Uterus (tissue), 4 donors: Measurements from ENCODE around the gene TRIM54. TPM values are rescaled to one million over a fixed set of nuclear protein-coding genes. Genes with fewer than 3 reads are reported as not detected.

Source experiments
- DNase-seq, 2 donors: peaks; one replicate each; pipeline ENCODE4 v3.0.0-alpha.2; 2019 to 2020
- H3K27ac ChIP-seq, 2 donors: fragments of 200-600 bp; sonication (generic); 1 replicate in 1 of 2; 2 replicates in 1 of 2; pipeline ENCODE4 v1.5.1; 2016 to 2018
- H3K27me3 ChIP-seq, 2 donors: fragments of 200-600 bp; sonication (generic); one replicate each; pipeline ENCODE4 v1.5.1; 2018 to 2019; ENCODE audit warnings: control low read depth in 1 of 2
- H3K36me3 ChIP-seq, 2 donors: fragments of 200-600 bp; sonication (generic); one replicate each; pipeline ENCODE4 v1.5.1; 2019; ENCODE audit warnings: control low read depth in 1 of 2
- H3K4me1 ChIP-seq, 2 donors: fragments of 200-600 bp; sonication (generic); one replicate each; pipeline ENCODE4 v1.5.1; 2018 to 2019; ENCODE audit warnings: control low read depth in 1 of 2
- H3K4me3 ChIP-seq, 2 donors: fragments of 200-600 bp; sonication (generic); 1 replicate in 1 of 2; 2 replicates in 1 of 2; pipeline ENCODE4 v1.5.1; 2018 to 2019; ENCODE audit warnings: mild to moderate bottlenecking in 1 of 2
- H3K9me3 ChIP-seq, 2 donors: fragments of 200-600 bp; sonication (generic); one replicate each; pipeline ENCODE4 v1.5.1; 2019; ENCODE audit warnings: control low read depth in 1 of 2
- POLR2A ChIP-seq, 2 donors: fragments of 450-650 bp; IDR thresholded peaks; one replicate each; pipeline ENCODE4 v1.6.1; 2016; ENCODE audit warnings: antibody characterized with exemption in 2 of 2, mild to moderate bottlenecking in 1 of 2, moderate library complexity in 1 of 2
- intact Hi-C: fragments of 100-400 bp; cut with DNase I; formaldehyde crosslinking; loops from one replicate; pipeline ENCODE4 v1.15.1; 2023; ENCODE audit warnings: low total_unique reads
- total RNA-seq, 4 donors: library from RNA; depleted of rRNA in 3 of 4; stranded (reverse); fragments of >200 nt in 3 of 4; gene quantifications; one replicate each; pipeline versions ENCODE4 v1.1.0 to v1.2.4, GENCODE V29; 2014 to 2023
- TF ChIP-seq, protein P1 (sequence below), 4 experiments: fragments of 200-600 bp in 2 of 4; fragments of 450-650 bp in 2 of 4; sonication (generic) in 2 of 4; IDR thresholded peaks; one replicate each; pipeline ENCODE4 v1.5.1; 2016 to 2019; ENCODE audit warnings: antibody characterized with exemption in 4 of 4, mild to moderate bottlenecking in 2 of 4, moderate library complexity in 1 of 4
- donor health status: DM: yes; HTN: yes; CAD: no.

Gene TRIM54
- total RNA-seq, 4 donors from 2014 or later = 0.26 to 5.0 (median 0.58) TPM

- no peak for DNase-seq
- no peak for TF ChIP-seq POLR2A (IDR thresholded peaks at IDR 0.05)
- TF ChIP-seq, protein P1, sequence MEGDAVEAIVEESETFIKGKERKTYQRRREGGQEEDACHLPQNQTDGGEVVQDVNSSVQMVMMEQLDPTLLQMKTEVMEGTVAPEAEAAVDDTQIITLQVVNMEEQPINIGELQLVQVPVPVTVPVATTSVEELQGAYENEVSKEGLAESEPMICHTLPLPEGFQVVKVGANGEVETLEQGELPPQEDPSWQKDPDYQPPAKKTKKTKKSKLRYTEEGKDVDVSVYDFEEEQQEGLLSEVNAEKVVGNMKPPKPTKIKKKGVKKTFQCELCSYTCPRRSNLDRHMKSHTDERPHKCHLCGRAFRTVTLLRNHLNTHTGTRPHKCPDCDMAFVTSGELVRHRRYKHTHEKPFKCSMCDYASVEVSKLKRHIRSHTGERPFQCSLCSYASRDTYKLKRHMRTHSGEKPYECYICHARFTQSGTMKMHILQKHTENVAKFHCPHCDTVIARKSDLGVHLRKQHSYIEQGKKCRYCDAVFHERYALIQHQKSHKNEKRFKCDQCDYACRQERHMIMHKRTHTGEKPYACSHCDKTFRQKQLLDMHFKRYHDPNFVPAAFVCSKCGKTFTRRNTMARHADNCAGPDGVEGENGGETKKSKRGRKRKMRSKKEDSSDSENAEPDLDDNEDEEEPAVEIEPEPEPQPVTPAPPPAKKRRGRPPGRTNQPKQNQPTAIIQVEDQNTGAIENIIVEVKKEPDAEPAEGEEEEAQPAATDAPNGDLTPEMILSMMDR (IDR thresholded peaks at IDR 0.05) = no peak
- Histone ChIP-seq H3K36me3 (no peaks in the 10 kb centered on the region), H3K4me3 (no peak overlapping the region), H3K9me3 (no peaks in the 10 kb centered on the region), H3K4me1 (no peaks in the 10 kb centered on the region), H3K27me3 (no peaks in the 10 kb centered on the region), H3K27ac (no peak overlapping the region)
- intact Hi-C loops = no loop called here
Measured at GRCh38 chr2:27245116-27245515, 37.1 kb upstream of the TRIM54 start.

- no peaks in the 10 kb centered on the region for H3K9me3 ChIP-seq
- no peaks in the 10 kb centered on the region for H3K36me3 ChIP-seq
- intact Hi-C loops = no loop called here
- H3K4me1 ChIP-seq = no peaks in the 10 kb centered on the region
- DNase-seq = no peak
- no peak overlapping the region for H3K4me3 ChIP-seq
- H3K27ac ChIP-seq = no peak overlapping the region
- TF ChIP-seq, protein P1 (IDR thresholded peaks at IDR 0.05) = no peak
- TF ChIP-seq POLR2A (IDR thresholded peaks at IDR 0.05) = no peak
- peaks cover 0 to 4% of the 10 kb centered on the region in 2 donors for H3K27me3 ChIP-seq
Measured at GRCh38 chr2:27245626-27246025, 36.6 kb upstream of the TRIM54 start.

- Histone ChIP-seq H3K27me3 (peaks cover 0 to 12% of the 10 kb centered on the region in 2 donors), H3K4me3 (no peak overlapping the region), H3K36me3 (no peaks in the 10 kb centered on the region), H3K4me1 (no peaks in the 10 kb centered on the region), H3K9me3 (no peaks in the 10 kb centered on the region), H3K27ac (no peak overlapping the region)
- intact Hi-C loops = no loop called here
- no peak for TF ChIP-seq POLR2A (IDR thresholded peaks at IDR 0.05)
- TF ChIP-seq, protein P1 (IDR thresholded peaks at IDR 0.05) = no peak
- no peak for DNase-seq
Measured at GRCh38 chr2:27247893-27248292, 34.3 kb upstream of the TRIM54 start.

DNA sequence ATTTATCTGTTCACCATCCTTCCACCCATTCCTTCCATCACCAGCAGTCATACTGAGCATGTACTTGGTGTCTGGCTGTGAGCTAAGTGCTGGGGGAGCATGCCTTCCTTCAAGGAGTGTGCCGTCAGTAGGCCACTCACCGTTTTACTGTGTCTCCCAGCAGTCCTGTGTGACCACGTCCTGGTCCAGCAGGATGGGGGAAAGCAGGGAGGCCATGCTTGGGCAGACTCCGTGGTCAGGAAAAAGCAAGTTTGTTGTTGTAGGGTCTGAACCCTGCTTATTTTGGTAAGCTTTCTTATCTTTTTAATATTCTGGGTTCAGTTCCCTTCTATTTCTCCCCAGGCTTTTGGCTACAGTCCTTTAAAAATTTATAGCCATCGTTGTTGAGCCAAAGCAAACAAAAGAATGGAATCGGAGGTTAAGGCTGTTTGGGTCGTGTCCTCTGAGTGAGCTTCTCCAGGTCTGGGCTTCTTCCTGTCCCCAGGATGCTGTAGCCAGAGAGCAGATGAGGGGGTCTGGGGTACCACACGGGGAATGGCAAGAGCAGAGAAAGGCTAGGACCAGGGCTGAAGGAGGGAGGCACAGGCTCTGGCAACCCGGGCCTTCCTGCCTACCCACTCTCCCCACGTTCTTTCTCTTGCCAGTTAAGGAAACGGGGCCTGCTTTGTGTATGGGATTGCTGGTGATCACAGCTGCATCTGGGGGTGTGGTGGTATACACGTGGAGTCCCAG lies 32.9 kb upstream of the TRIM54 start:
- Histone ChIP-seq H3K27ac (no peak overlapping the region), H3K9me3 (no peaks in the 10 kb centered on the region), H3K36me3 (no peaks in the 10 kb centered on the region), H3K4me3 (no peak overlapping the region), H3K4me1 (no peaks in the 10 kb centered on the region), H3K27me3 (peaks cover 0 to 12% of the 10 kb centered on the region in 2 donors)
- no peak for TF ChIP-seq POLR2A (IDR thresholded peaks at IDR 0.05)
- TF ChIP-seq, protein P1 (IDR thresholded peaks at IDR 0.05) = no peak
- no peak for DNase-seq
- intact Hi-C loops = no loop called here

GRCh38 chr2:27249891-27250651 lies 32.2 kb upstream of the TRIM54 start:
- no peak for DNase-seq
- H3K36me3 ChIP-seq = no peaks in the 10 kb centered on the region
- TF ChIP-seq POLR2A (IDR thresholded peaks at IDR 0.05) = no peak
- TF ChIP-seq, protein P1 (IDR thresholded peaks at IDR 0.05) = peak in 3 of 4 experiments; percentile 18 to 62 (median 41)
- no peaks in the 10 kb centered on the region for H3K4me1 ChIP-seq
- H3K27me3 ChIP-seq = peaks cover 0 to 12% of the 10 kb centered on the region in 2 donors
- intact Hi-C loops = no loop called here
- no peak overlapping the region for H3K27ac ChIP-seq
- H3K4me3 ChIP-seq = no peak overlapping the region
- H3K9me3 ChIP-seq = no peaks in the 10 kb centered on the region
